H1 (cell line): ENCODE results near the gene MYBL2. TPM values are rescaled to one million over a fixed set of nuclear protein-coding genes. Genes with fewer than 3 reads are reported as not detected.

Experiments used
- CTCF ChIA-PET: fragments of 300-600 bp; sonication (Branson Sonifier 250); formaldehyde crosslinking; loops from one replicate; lab custom pipeline; 2021; ENCODE audit not compliant: partially characterized antibody; lab: Charles Lee
- POLR2A ChIA-PET: fragments of 300-600 bp; sonication (Branson Sonifier 250); formaldehyde crosslinking; loops from one replicate; lab custom pipeline; 2021; ENCODE audit warnings: inconsistent platforms; ENCODE audit not compliant: partially characterized antibody; lab: Charles Lee
- DNase-seq, 2 experiments: peaks; one replicate each; pipeline versions ENCODE4 v3.0.0 to v3.0.0-alpha.2; 2010 to 2022; ENCODE audit warnings: low spot score in 2 of 2, low read depth in 1 of 2, mixed read lengths in 1 of 2
- FAIRE-seq: peaks from 2 replicates; lab custom pipeline; 2011; peaks lifted over from hg19 to GRCh38; lab: Jason Lieb, UNC
- H2AFZ ChIP-seq: 2 replicates; pipeline ENCODE4 v1.8.1; 2012; ENCODE audit warnings: low read length, inconsistent platforms
- H2AK5ac ChIP-seq: 2 replicates; pipeline ENCODE4 v1.6.1; 2013; ENCODE audit warnings: low read depth, low read length
- H2BK120ac ChIP-seq: replicated peaks from 2 replicates; pipeline ENCODE3; 2013; ENCODE audit warnings: low read depth, low read length, inconsistent platforms
- H2BK12ac ChIP-seq: 2 replicates; pipeline ENCODE4 v1.6.1; 2013; ENCODE audit warnings: low read depth, low read length
- H2BK15ac ChIP-seq: 2 replicates; pipeline ENCODE4 v1.6.1; 2013; ENCODE audit warnings: low read length
- H2BK20ac ChIP-seq: 2 replicates; pipeline ENCODE4 v1.6.1; 2013; ENCODE audit warnings: low read length
- H2BK5ac ChIP-seq: 2 replicates; pipeline ENCODE4 v1.6.1; 2013; ENCODE audit warnings: low read depth, low read length
- H3K14ac ChIP-seq: 2 replicates; pipeline ENCODE4 v1.6.1; 2013; ENCODE audit warnings: inconsistent platforms; ENCODE audit not compliant: insufficient read length
- H3K18ac ChIP-seq: 2 replicates; pipeline ENCODE4 v1.6.1; 2013; ENCODE audit warnings: low read length; ENCODE audit errors: extremely low read depth
- H3K23ac ChIP-seq: 2 replicates; pipeline ENCODE4 v1.6.1; 2013; ENCODE audit warnings: inconsistent platforms; ENCODE audit not compliant: insufficient read length
- H3K23me2 ChIP-seq: 2 replicates; pipeline ENCODE4 v1.6.1; 2013; ENCODE audit warnings: low read depth, low read length
- H3K27ac ChIP-seq: 2 replicates; pipeline ENCODE4 v1.6.1; 2011; ENCODE audit warnings: low read depth, low read length, inconsistent platforms
- H3K27me3 ChIP-seq, 4 experiments: replicated peaks in 1 of 4; 1 replicate in 1 of 4; 2 replicates in 3 of 4; pipeline versions ENCODE4 v1.6.1 to v1.8.1; 2011 to 2013; ENCODE audit warnings: low read length in 3 of 4, mild to moderate bottlenecking in 3 of 4, inconsistent platforms in 2 of 4, mixed read lengths in 2 of 4, moderate library complexity in 1 of 4; ENCODE audit not compliant: control insufficient read depth in 3 of 4, insufficient read depth in 3 of 4; ENCODE audit errors: extremely low read depth in 1 of 4
- H3K36me3 ChIP-seq, 4 experiments: 2 replicates each; pipeline versions ENCODE4 v1.6.1 to v1.8.1; 2011 to 2013; ENCODE audit warnings: mild to moderate bottlenecking in 4 of 4, low read length in 3 of 4, moderate library complexity in 2 of 4, control low read depth in 1 of 4, inconsistent platforms in 1 of 4; ENCODE audit not compliant: insufficient read depth in 4 of 4, control insufficient read depth in 2 of 4
- H3K4ac ChIP-seq: replicated peaks from 2 replicates; pipeline ENCODE3; 2013; ENCODE audit warnings: low read length, low read depth, mixed read lengths, inconsistent platforms; ENCODE audit not compliant: insufficient read length
- H3K4me1 ChIP-seq, 4 experiments: replicated peaks in 1 of 4; 1 replicate in 1 of 4; 2 replicates in 3 of 4; pipeline versions ENCODE4 v1.6.1 to v1.8.1; 2011 to 2013; ENCODE audit warnings: low read length in 3 of 4, inconsistent platforms in 2 of 4, mixed read lengths in 1 of 4; ENCODE audit not compliant: insufficient read depth in 4 of 4, control insufficient read depth in 3 of 4
- H3K4me2 ChIP-seq, 2 experiments: 2 replicates each; pipeline versions ENCODE4 v1.6.1 to v1.8.1; 2011 to 2013; ENCODE audit warnings: low read depth in 2 of 2, low read length in 2 of 2, control low read depth in 1 of 2, inconsistent platforms in 1 of 2, mild to moderate bottlenecking in 1 of 2; ENCODE audit not compliant: insufficient read depth in 1 of 2
- H3K4me3 ChIP-seq, 4 experiments: fragments of 200-600, 300-600 bp in 1 of 4; sonication (generic), shearing (Covaris generic), sonication (Bioruptor Twin) in 1 of 4; 2 replicates each; pipeline versions ENCODE4 v1.5.1 to v1.8.1; 2011 to 2016; ENCODE audit warnings: low read length in 4 of 4, low read depth in 3 of 4, control low read depth in 2 of 4, inconsistent platforms in 2 of 4, mild to moderate bottlenecking in 2 of 4, mixed read lengths in 1 of 4, moderate library complexity in 1 of 4; ENCODE audit not compliant: insufficient read depth in 2 of 4; ENCODE audit errors: extremely low read depth in 1 of 4
- H3K56ac ChIP-seq: replicated peaks from 2 replicates; pipeline ENCODE3; 2013; ENCODE audit warnings: low read depth, mild to moderate bottlenecking, mixed read lengths, low read length, inconsistent platforms; ENCODE audit not compliant: insufficient read length
- H3K79me1 ChIP-seq: 2 replicates; pipeline ENCODE4 v1.6.1; 2013; ENCODE audit warnings: low read depth, low read length, control low read depth
- H3K79me2 ChIP-seq, 2 experiments: 2 replicates each; pipeline versions ENCODE4 v1.6.1 to v1.8.1; 2012 to 2013; ENCODE audit warnings: low read length in 2 of 2, mild to moderate bottlenecking in 2 of 2, inconsistent platforms in 1 of 2; ENCODE audit not compliant: insufficient read depth in 2 of 2, control insufficient read depth in 1 of 2
- H3K9ac ChIP-seq, 4 experiments: replicated peaks in 1 of 4; 1 replicate in 1 of 4; 2 replicates in 3 of 4; pipeline versions ENCODE4 v1.6.1 to v1.8.1; 2011 to 2013; ENCODE audit warnings: low read depth in 3 of 4, low read length in 3 of 4, control low read depth in 2 of 4, mild to moderate bottlenecking in 2 of 4, moderate library complexity in 2 of 4, inconsistent platforms in 1 of 4; ENCODE audit errors: extremely low read depth in 1 of 4
- H3K9me3 ChIP-seq, 2 experiments: 2 replicates each; pipeline versions ENCODE4 v1.6.1 to v1.8.1; 2012 to 2013; ENCODE audit warnings: mild to moderate bottlenecking in 2 of 2, moderate library complexity in 2 of 2, control low read depth in 1 of 2, inconsistent platforms in 1 of 2, low read depth in 1 of 2, low read length in 1 of 2, mixed read lengths in 1 of 2; ENCODE audit not compliant: insufficient read depth in 2 of 2
- H4K20me1 ChIP-seq, 2 experiments: replicated peaks in 1 of 2; 2 replicates each; pipeline versions ENCODE3 to v1.8.1; 2011 to 2013; ENCODE audit warnings: inconsistent platforms in 2 of 2, low read length in 2 of 2, mild to moderate bottlenecking in 1 of 2; ENCODE audit not compliant: insufficient read depth in 2 of 2, control insufficient read depth in 1 of 2
- H4K5ac ChIP-seq: 2 replicates; pipeline ENCODE4 v1.6.1; 2013; ENCODE audit warnings: low read length, low read depth, mixed read lengths, inconsistent platforms; ENCODE audit not compliant: insufficient read length
- H4K8ac ChIP-seq: 2 replicates; pipeline ENCODE4 v1.8.0; 2013; ENCODE audit warnings: mild to moderate bottlenecking, moderate library complexity, low read length, inconsistent platforms; ENCODE audit not compliant: insufficient read depth; ENCODE audit errors: extremely low read depth
- H4K91ac ChIP-seq: replicated peaks from 2 replicates; pipeline ENCODE3; 2013; ENCODE audit warnings: low read length, mixed read lengths, inconsistent platforms; ENCODE audit not compliant: insufficient read length
- CBX8 ChIP-seq: fragments of 300-800, 300-1000 bp; sonication (generic); IDR thresholded peaks from 2 replicates; pipeline ENCODE4 v1.7.1; 2016; ENCODE audit warnings: low read depth, low read length, borderline replicate concordance
- CHD2 ChIP-seq: IDR thresholded peaks from 2 replicates; pipeline ENCODE4 v1.6.1; 2012; ENCODE audit warnings: low read length, improper control_type of control experiment
- CREB1 ChIP-seq: IDR thresholded peaks from 2 replicates; pipeline ENCODE4 v1.6.1; 2012; ENCODE audit warnings: inconsistent platforms
- EGR1 ChIP-seq: IDR thresholded peaks from 2 replicates; pipeline ENCODE4 v1.6.1; 2011; ENCODE audit warnings: low read depth, low read length, borderline replicate concordance
- GTF2F1 ChIP-seq: IDR thresholded peaks from 2 replicates; pipeline ENCODE4 v1.6.1; 2012; ENCODE audit warnings: low read depth, low read length, improper control_type of control experiment, borderline replicate concordance
- NANOG ChIP-seq: IDR thresholded peaks from 2 replicates; pipeline ENCODE4 v1.6.1; 2011; ENCODE audit warnings: low read length, low read depth, mild to moderate bottlenecking, inconsistent platforms; ENCODE audit not compliant: insufficient read depth, poor library complexity, severe bottlenecking
- POLR2AphosphoS5 ChIP-seq: IDR thresholded peaks from 2 replicates; pipeline ENCODE4 v1.6.1; 2011; ENCODE audit warnings: low read depth, low read length
- SIX5 ChIP-seq: IDR thresholded peaks from 2 replicates; pipeline ENCODE4 v1.6.1; 2011; ENCODE audit warnings: mild to moderate bottlenecking, low read depth, low read length
- SP1 ChIP-seq: IDR thresholded peaks from 2 replicates; pipeline ENCODE4 v1.6.1; 2011; ENCODE audit warnings: low read depth, low read length
- SP2 ChIP-seq: IDR thresholded peaks from 2 replicates; pipeline ENCODE4 v1.6.1; 2012; ENCODE audit warnings: mild to moderate bottlenecking, low read length, inconsistent platforms
- SRF ChIP-seq: IDR thresholded peaks from 2 replicates; pipeline ENCODE4 v1.6.1; 2011; ENCODE audit warnings: mild to moderate bottlenecking, low read depth, low read length, moderate library complexity
- TBP ChIP-seq: IDR thresholded peaks from 2 replicates; pipeline ENCODE4 v1.6.1; 2011; ENCODE audit warnings: low read depth, low read length, improper control_type of control experiment
- WGBS, 2 experiments: shearing (Covaris generic) in 1 of 2; methylation state at CpG; one replicate each; pipeline versions ENCODE4 v1.1.6 to v1.1.7; 2013 to 2015; ENCODE audit warnings: low lambda C conversion rate in 2 of 2, mixed read lengths in 2 of 2, inconsistent platforms in 1 of 2, low coverage in 1 of 2, missing lambda C conversion rate in 1 of 2; ENCODE audit not compliant: insufficient replicate concordance in 2 of 2, insufficient coverage in 1 of 2, insufficient read length in 1 of 2; ENCODE audit errors: extremely low coverage in 1 of 2, missing lambda C conversion rate in 1 of 2; 5-methylcytosine and 5-hydroxymethylcytosine counted together
- polyA plus RNA-seq, 7 experiments: library from polyadenylated mRNA; depleted of rRNA in 3 of 7; stranded (reverse) in 5 of 7; unstranded in 2 of 7; fragments of >200 nt in 5 of 7; fragments of 200-250 nt in 2 of 7; gene quantifications; 1 replicate in 5 of 7; 2 replicates in 1 of 7; 4 replicates in 1 of 7; pipeline versions ENCODE4 v1.2.1 to v1.2.3, GENCODE V29; 2011 to 2013; ENCODE audit warnings: missing spikeins in 2 of 7, mixed read lengths in 2 of 7
- total RNA-seq: library from RNA; stranded (reverse); fragmentation: NEBNext Ultra II Directional; extraction: Animal tissue kit (Norgen Biotek cat#: 25700); gene quantifications from 2 replicates; pipeline ENCODE4 v1.2.1, GENCODE V29; 2021
- TF ChIP-seq, protein P1 (sequence below): IDR thresholded peaks from 2 replicates; pipeline ENCODE4 v1.6.1; 2011; ENCODE audit warnings: low read length, improper control_type of control experiment

Gene MYBL2
- total and polyA plus RNA-seq, 2 of the 8 experiments (the other 6 are each of a cell fraction or from before 2014, with no cell fraction given) = 75.3 to 207 TPM

GRCh38 chr20:43724383-43724782 is 57.5 kb downstream of the MYBL2 start:
- Histone ChIP-seq H2BK5ac (no peak overlapping the region), H2BK15ac (no peak overlapping the region), H3K4me3 (no peak overlapping the region), H3K27me3 (no peaks in the 10 kb centered on the region; a peak in 1 of 7 replicates), H2AK5ac (no peak overlapping the region), H3K27ac (no peak overlapping the region), H2BK12ac (no peak overlapping the region), H3K4me1 (peaks cover 0 to 12% (median 2%) of the 10 kb centered on the region in 4 experiments; a peak in 3 of 7 replicates), H3K23me2 (no peaks in the 10 kb centered on the region), H4K8ac (no peak overlapping the region), H3K9me3 (no peaks in the 10 kb centered on the region), H3K79me2 (no peaks in the 10 kb centered on the region), H3K4me2 (no peak overlapping the region), H3K18ac (no peak overlapping the region), H2BK120ac (no peak overlapping the region), H4K91ac (no peak overlapping the region), H3K56ac (no peak overlapping the region), H3K9ac (no peak overlapping the region), H4K5ac (no peak overlapping the region), H3K23ac (no peak overlapping the region), H3K4ac (no peak overlapping the region), H2AFZ (no peak overlapping the region), H3K36me3 (no peaks in the 10 kb centered on the region), H2BK20ac (no peak overlapping the region), H3K79me1 (no peaks in the 10 kb centered on the region), H3K14ac (no peak overlapping the region), H4K20me1 (no peaks in the 10 kb centered on the region)
- DNase-seq = no peak
- POLR2A ChIA-PET = interaction anchor here (1.1 kb wide), 1 partner anchor 18 kb away, joined by 3 read pairs; no protein-coding TSS in a partner anchor
- WGBS, 2 experiments = 96% methylated on average over 5 of the region's 5 CpGs; no CpG with 5 or more reads in 1 of the 2 experiments
- CTCF ChIA-PET = no interaction called here
- no peak for FAIRE-seq
- TF ChIP-seq GTF2F1 (no peak), POLR2AphosphoS5 (no peak), EGR1 (no peak), CBX8 (no peak), CREB1 (no peak), CHD2 (no peak), SP2 (no peak), SIX5 (no peak), NANOG (no peak), SRF (no peak), TBP (no peak), SP1 (no peak)
- TF ChIP-seq, protein P1, sequence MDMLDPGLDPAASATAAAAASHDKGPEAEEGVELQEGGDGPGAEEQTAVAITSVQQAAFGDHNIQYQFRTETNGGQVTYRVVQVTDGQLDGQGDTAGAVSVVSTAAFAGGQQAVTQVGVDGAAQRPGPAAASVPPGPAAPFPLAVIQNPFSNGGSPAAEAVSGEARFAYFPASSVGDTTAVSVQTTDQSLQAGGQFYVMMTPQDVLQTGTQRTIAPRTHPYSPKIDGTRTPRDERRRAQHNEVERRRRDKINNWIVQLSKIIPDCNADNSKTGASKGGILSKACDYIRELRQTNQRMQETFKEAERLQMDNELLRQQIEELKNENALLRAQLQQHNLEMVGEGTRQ = no peak
